GM12878 (cell line): Measurements from ENCODE around the gene AGPAT4. TPM values are rescaled to one million over a fixed set of nuclear protein-coding genes. Genes with fewer than 3 reads are reported as not detected.

Source experiments
- ATAC-seq: fragments of 200-7000 bp; cut with Tn5 transposase; 3 replicates; pipeline ENCODE4 v1.9.1; 2020; ENCODE audit warnings: mild to moderate bottlenecking, moderate library complexity
- BruUV-seq: library from RNA; stranded (reverse); fragments of 400-500 nt; replicated peaks from 2 replicates; lab custom pipeline; 2021; lab: Mats Ljungman, UMichigan
- CTCF ChIA-PET: fragments of 300-600 bp; sonication (Branson Sonifier 250); formaldehyde crosslinking; extraction: SDS; loops from one replicate; lab custom pipeline; 2021; ENCODE audit warnings: inconsistent platforms; lab: Yijun Ruan, JAX
- POLR2A ChIA-PET: fragments of 350-600 bp; formaldehyde crosslinking; extraction: SDS; loops from one replicate; lab custom pipeline; 2021; ENCODE audit warnings: inconsistent platforms; lab: Charles Lee
- RAD21 ChIA-PET: fragments of 300-600 bp; sonication (Branson Sonifier 250); formaldehyde crosslinking; loops from one replicate; lab custom pipeline; 2023; ENCODE audit warnings: antibody characterized with exemption; ENCODE audit not compliant: unreplicated experiment; lab: Charles Lee
- SMC1A ChIA-PET: fragments of 300-600 bp; sonication (Branson Sonifier 250); formaldehyde crosslinking; loops from one replicate; lab custom pipeline; 2023; ENCODE audit not compliant: unreplicated experiment, uncharacterized antibody; lab: Charles Lee
- DNase-seq: peaks from one replicate; pipeline ENCODE4 v3.0.0-alpha.2; 2011; ENCODE audit warnings: low read depth, low spot score
- FAIRE-seq: peaks from 3 replicates; lab custom pipeline; 2011; peaks lifted over from hg19 to GRCh38; lab: Jason Lieb, UNC
- H2AFZ ChIP-seq: 2 replicates; pipeline ENCODE4 v1.6.0; 2011; ENCODE audit warnings: low read depth, low read length, control low read depth; ENCODE audit not compliant: control insufficient read depth
- H3K27ac ChIP-seq: 2 replicates; pipeline ENCODE4 v1.5.1; 2011; ENCODE audit warnings: control low read depth; ENCODE audit not compliant: control insufficient read depth, insufficient read depth
- H3K27me3 ChIP-seq, 2 experiments: replicated peaks in 1 of 2; 2 replicates each; pipeline versions ENCODE4 v1.6.0 to v1.6.1; 2011; ENCODE audit warnings: low read length in 1 of 2; ENCODE audit not compliant: control insufficient read depth in 2 of 2, insufficient read depth in 2 of 2
- H3K36me3 ChIP-seq, 2 experiments: 2 replicates each; pipeline ENCODE4 v1.5.1; 2011; ENCODE audit warnings: low read length in 1 of 2; ENCODE audit not compliant: control insufficient read depth in 2 of 2, insufficient read depth in 2 of 2
- H3K4me1 ChIP-seq: 2 replicates; pipeline ENCODE4 v1.6.1; 2011; ENCODE audit warnings: mild to moderate bottlenecking, low read length, moderate library complexity, mixed read lengths; ENCODE audit not compliant: control insufficient read depth, insufficient read depth
- H3K4me2 ChIP-seq: 2 replicates; pipeline ENCODE4 v1.6.0; 2011; ENCODE audit warnings: control low read depth; ENCODE audit not compliant: control insufficient read depth, insufficient read depth
- H3K4me3 ChIP-seq: fragments of 200-600 bp; sonication (generic); 2 replicates; pipeline ENCODE4 v1.5.1; 2016
- H3K79me2 ChIP-seq: 2 replicates; pipeline ENCODE4 v1.6.0; 2011; ENCODE audit warnings: low read length; ENCODE audit not compliant: control insufficient read depth, insufficient read depth
- H3K9ac ChIP-seq: 2 replicates; pipeline ENCODE4 v1.8.0; 2011; ENCODE audit warnings: low read length, control low read depth, mixed read lengths; ENCODE audit not compliant: control insufficient read depth, insufficient read depth
- H3K9me3 ChIP-seq: replicated peaks from 3 replicates; pipeline ENCODE4 v1.5.1; 2011; ENCODE audit warnings: mild to moderate bottlenecking, low read length; ENCODE audit not compliant: control insufficient read depth, insufficient read depth
- H4K20me1 ChIP-seq: 2 replicates; pipeline ENCODE4 v1.6.0; 2011; ENCODE audit not compliant: control insufficient read depth, insufficient read depth
- ATF2 ChIP-seq: IDR thresholded peaks from 2 replicates; pipeline ENCODE4 v1.6.1; 2012; ENCODE audit warnings: low read length, inconsistent platforms
- CREM ChIP-seq: IDR thresholded peaks from 2 replicates; pipeline ENCODE4 v1.6.1; 2014; ENCODE audit warnings: antibody characterized with exemption, low read depth
- DPF2 ChIP-seq: fragments of 450-650 bp; IDR thresholded peaks from 2 replicates; pipeline ENCODE4 v1.6.1; 2017; ENCODE audit warnings: mild to moderate bottlenecking
- MAX ChIP-seq: IDR thresholded peaks from 2 replicates; pipeline ENCODE4 v1.6.1; 2012; ENCODE audit warnings: low read depth, low read length, improper control_type of control experiment
- NBN ChIP-seq: fragments of 450-650 bp; IDR thresholded peaks from 2 replicates; pipeline ENCODE4 v1.6.1; 2016
- NR2C2 ChIP-seq: IDR thresholded peaks from 2 replicates; pipeline ENCODE4 v1.6.1; 2011; ENCODE audit warnings: borderline replicate concordance, low read depth; ENCODE audit not compliant: control insufficient read depth, insufficient read length
- NR2F1 ChIP-seq: fragments of 450-650 bp; conservative IDR thresholded peaks from 2 replicates; pipeline ENCODE4 v1.6.1; 2017; ENCODE audit warnings: mild to moderate bottlenecking
- PKNOX1 ChIP-seq: fragments of 450-650 bp; IDR thresholded peaks from 2 replicates; pipeline ENCODE4 v1.6.1; 2016; ENCODE audit warnings: mild to moderate bottlenecking
- POLR2A ChIP-seq: IDR thresholded peaks from 2 replicates; pipeline ENCODE4 v1.6.1; 2011; ENCODE audit warnings: low read depth, mild to moderate bottlenecking, low read length
- POLR2AphosphoS2 ChIP-seq: IDR thresholded peaks from 2 replicates; pipeline ENCODE4 v1.6.1; 2011; ENCODE audit warnings: low read depth, mild to moderate bottlenecking, low read length, improper control_type of control experiment, moderate library complexity
- POU2F2 ChIP-seq: IDR thresholded peaks from 3 replicates; pipeline ENCODE4 v1.6.1; 2011; ENCODE audit warnings: low read depth, mild to moderate bottlenecking, low read length, borderline replicate concordance
- REST ChIP-seq: IDR thresholded peaks from 2 replicates; pipeline ENCODE4 v1.6.1; 2012; ENCODE audit warnings: mild to moderate bottlenecking, low read depth, low read length
- SUZ12 ChIP-seq: fragments of 200-600 bp; sonication (generic); IDR thresholded peaks from one replicate; pipeline ENCODE4 v1.6.1; 2018; ENCODE audit warnings: antibody characterized with exemption, mild to moderate bottlenecking; ENCODE audit not compliant: unreplicated experiment
- TAF1 ChIP-seq: IDR thresholded peaks from 2 replicates; pipeline ENCODE4 v1.6.1; 2011; ENCODE audit warnings: mild to moderate bottlenecking, low read depth, low read length, borderline replicate concordance
- ZBTB40 ChIP-seq: fragments of 450-650 bp; IDR thresholded peaks from 2 replicates; pipeline ENCODE4 v1.6.1; 2016; ENCODE audit warnings: mild to moderate bottlenecking, moderate library complexity, borderline replicate concordance
- WGBS: methylation state at CpG from one replicate; pipeline ENCODE4 v1.1.6; 2016; ENCODE audit warnings: low lambda C conversion rate; ENCODE audit not compliant: insufficient replicate concordance, insufficient coverage; ENCODE audit errors: missing lambda C conversion rate; 5-methylcytosine and 5-hydroxymethylcytosine counted together
- in situ Hi-C: fragments of 300-500 bp; cut with MboI; formaldehyde crosslinking; loops from 9 replicates; pipeline ENCODE4 v1.14.3; 2018; ENCODE audit warnings: mixed read lengths
- intact Hi-C: fragments of 100-400 bp; cut with micrococcal nuclease; formaldehyde crosslinking; loops from one replicate; pipeline ENCODE4 v1.14.2; 2022; ENCODE audit not compliant: unreplicated experiment
- polyA plus RNA-seq, 11 experiments: library from polyadenylated mRNA; depleted of rRNA in 4 of 11; unstranded in 6 of 11; stranded (reverse) in 5 of 11; fragments of >200 nt; fragmentation: Nextera tagmentation in 4 of 11; fragmentation: Illumina TruSeq in 1 of 11; extraction: Ambion mirVana in 4 of 11; extraction: Trizol in 1 of 11; gene quantifications; 1 replicate in 1 of 11; 2 replicates in 10 of 11; pipeline versions ENCODE4 v1.2.1 to v1.2.3, GENCODE V29; 2011 to 2016; ENCODE audit warnings: inconsistent platforms in 2 of 11, missing spikeins in 2 of 11, low read depth in 1 of 11
- total RNA-seq, 4 experiments: library from RNA; depleted of rRNA in 3 of 4; stranded (reverse); fragments of >200 nt in 3 of 4; fragmentation: Illumina TruSeq in 1 of 4; extraction: Trizol in 1 of 4; gene quantifications; 2 replicates each; pipeline versions ENCODE4 v1.2.1 to v1.2.3, GENCODE V29; 2013 to 2021

AGPAT4 gene
- total and polyA plus RNA-seq, 10 of the 15 experiments (the other 5 are each of a cell fraction or from before 2014, with no cell fraction given) = 0.34 to 2.2 (median 1.3) TPM

GRCh38 chr6:161211380-161212035 lies 62.4 kb downstream of the AGPAT4 start:
- no peaks in the 10 kb centered on the region for H3K4me1 ChIP-seq
- DNase-seq = no peak
- FAIRE-seq = no peak
- WGBS = 30% methylated on average over 3 of the region's 3 CpGs
- H3K27me3 ChIP-seq = no peaks in the 10 kb centered on the region
- H3K79me2 ChIP-seq = no peaks in the 10 kb centered on the region
- H3K4me2 ChIP-seq = no peak overlapping the region
- SMC1A ChIA-PET = no interaction called here
- in situ Hi-C loops = no loop called here
- H3K4me3 ChIP-seq = no peak overlapping the region
- CTCF ChIA-PET = interaction anchor here (0.6 kb wide), 1 partner anchor 282 kb away, joined by 3 read pairs; no protein-coding TSS in a partner anchor
- no TSS peak for BruUV-seq
- H3K9me3 ChIP-seq = no peaks in the 10 kb centered on the region; the same call in 2 of the 3 replicates
- POLR2A ChIA-PET = no interaction called here
- no peaks in the 10 kb centered on the region for H3K36me3 ChIP-seq
- H2AFZ ChIP-seq = no peak overlapping the region
- RAD21 ChIA-PET = no interaction called here
- no peak overlapping the region for H3K27ac ChIP-seq
- H3K9ac ChIP-seq = no peak overlapping the region
- H4K20me1 ChIP-seq = no peaks in the 10 kb centered on the region
- ATAC-seq = no peak
- intact Hi-C loops = no loop called here
- TF ChIP-seq CREM (no peak), MAX (no peak), NBN (no peak), ZBTB40 (no peak), ATF2 (no peak), POLR2A (no peak), PKNOX1 (no peak), NR2C2 (no peak), POLR2AphosphoS2 (no peak), NR2F1 (no peak), SUZ12 (no peak), REST (no peak), DPF2 (no peak), POU2F2 (no peak), TAF1 (no peak)
